ENCODE results near the gene ANKRD50.

ANKRD50 gene

GRCh38 chr4:124708517-124709300, 3.8 kb downstream of the ANKRD50 start:
- no peak for DNase-seq

- no peak for DNase-seq
These were observed 7.1 kb downstream of the ANKRD50 start for GRCh38 chr4:124705393-124705792.

- DNase-seq, result no peak
These were observed 9.4 kb downstream of the ANKRD50 start for GRCh38 chr4:124703154-124703553.

GRCh38 chr4:124697441-124697840, 15.1 kb downstream of the ANKRD50 start:
- DNase-seq, result no peak

- no peak for DNase-seq
These were observed 16.4 kb downstream of the ANKRD50 start for GRCh38 chr4:124696182-124696581.

- no peak for DNase-seq
These were observed 17.5 kb downstream of the ANKRD50 start for GRCh38 chr4:124694946-124695598.

GRCh38 chr4:124694306-124694705, 18.2 kb downstream of the ANKRD50 start:
- DNase-seq, result no peak

- no peak for DNase-seq
These were observed 20.7 kb downstream of the ANKRD50 start for GRCh38 chr4:124691801-124692200.

GRCh38 chr4:124686279-124686678, 26.3 kb downstream of the ANKRD50 start:
- DNase-seq, result no peak

- no peak for DNase-seq
These were observed 26.7 kb downstream of the ANKRD50 start for GRCh38 chr4:124685851-124686250.

GRCh38 chr4:124684301-124684700, 28.2 kb downstream of the ANKRD50 start:
- DNase-seq, result no peak

- no peak for DNase-seq
These were observed 30.1 kb downstream of the ANKRD50 start for GRCh38 chr4:124682384-124682783.

GRCh38 chr4:124666496-124666895, 46.0 kb downstream of the ANKRD50 start:
- DNase-seq, result no peak

GRCh38 chr4:124658795-124659194, 53.7 kb downstream of the ANKRD50 start:
- no peak for DNase-seq

GRCh38 chr4:124650614-124651013, 61.9 kb downstream of the ANKRD50 start:
- no peak for DNase-seq

- no peak for DNase-seq
These were observed 64.9 kb downstream of the ANKRD50 start for GRCh38 chr4:124647599-124647998.

GRCh38 chr4:124644621-124645020, 67.9 kb downstream of the ANKRD50 start:
- DNase-seq, result no peak

GRCh38 chr4:124642846-124643245, 69.7 kb downstream of the ANKRD50 start:
- no peak for DNase-seq

GRCh38 chr4:124641715-124642381, 70.7 kb downstream of the ANKRD50 start:
- no peak for DNase-seq

- DNase-seq, result no peak
These were observed 72.4 kb downstream of the ANKRD50 start for GRCh38 chr4:124640022-124640730.

- DNase-seq, result no peak
These were observed 75.2 kb downstream of the ANKRD50 start for GRCh38 chr4:124637321-124637720.

GRCh38 chr4:124636788-124637187, 75.7 kb downstream of the ANKRD50 start:
- DNase-seq, result no peak

- DNase-seq, result no peak
These were observed 77.2 kb downstream of the ANKRD50 start for GRCh38 chr4:124635331-124635730.
